M059J (cell line): ENCODE measurements around the gene NRCAM. TPM values are rescaled to one million over a fixed set of nuclear protein-coding genes. Genes with fewer than 3 reads are reported as not detected.
A peak's percentile ranks its signal among the peaks of the same experiment; 100 is the strongest.
"Not testable (repeated sequence)": the region's sequence is repeated elsewhere in the genome, so short reads cannot be mapped to it uniquely, and the experiment has no call there.

Experiments
- DNase-seq: peaks from one replicate; pipeline ENCODE4 v3.0.0-alpha.2; 2012; ENCODE audit warnings: low read depth
- total RNA-seq: library from RNA; depleted of rRNA; stranded (reverse); fragments of >200 nt; shearing (Covaris generic); gene quantifications from 2 replicates; pipeline ENCODE4 v1.2.3, GENCODE V29; 2014; rRNA removed

Gene NRCAM
- 0.49 TPM in 1 of 2 replicates, not detected in the other for total RNA-seq

GRCh38 chr7:108455998-108456677 lies at the start of gene NRCAM:
TSS of gene NRCAM (minus strand) at chr7:108456436. CDS start at chr7:108240064, 216,372 bp downstream.
- peak; percentile 34 for DNase-seq

GRCh38 chr7:108504576-108504975 lies 48.3 kb upstream of the NRCAM start:
- DNase-seq, result not testable (repeated sequence)

- DNase-seq, result peak; percentile 9
These were observed 47.1 kb upstream of the NRCAM start for GRCh38 chr7:108503112-108504026.

- DNase-seq, result no peak
These were observed 43.3 kb upstream of the NRCAM start for GRCh38 chr7:108499566-108499965.

- no peak for DNase-seq
These were observed 42.2 kb upstream of the NRCAM start for GRCh38 chr7:108498481-108498880.

GRCh38 chr7:108497082-108497725 lies 41.0 kb upstream of the NRCAM start:
- peak; percentile 53 for DNase-seq

GRCh38 chr7:108492742-108493141 lies 36.5 kb upstream of the NRCAM start:
- peak; percentile 37 for DNase-seq

- no peak for DNase-seq
These were observed 32.7 kb upstream of the NRCAM start for GRCh38 chr7:108488768-108489538.

- no peak for DNase-seq
These were observed 31.4 kb upstream of the NRCAM start for GRCh38 chr7:108487646-108488045.

- no peak for DNase-seq
These were observed 30.2 kb upstream of the NRCAM start for GRCh38 chr7:108486291-108486966.

- DNase-seq, result no peak
These were observed 27.9 kb upstream of the NRCAM start for GRCh38 chr7:108484137-108484536.

GRCh38 chr7:108480311-108480710 lies 24.1 kb upstream of the NRCAM start:
- peak; percentile 6 for DNase-seq

- no peak for DNase-seq
These were observed 23.5 kb upstream of the NRCAM start for GRCh38 chr7:108479751-108480150.

GRCh38 chr7:108479118-108479517 lies 22.9 kb upstream of the NRCAM start:
- no peak for DNase-seq

- DNase-seq, result no peak
These were observed 12.0 kb upstream of the NRCAM start for GRCh38 chr7:108468246-108468645.

- DNase-seq, result no peak
These were observed 11.2 kb upstream of the NRCAM start for GRCh38 chr7:108467391-108467790.

- not testable (repeated sequence) for DNase-seq
These were observed 10.1 kb upstream of the NRCAM start for GRCh38 chr7:108466322-108466721.

- DNase-seq, result no peak
These were observed 8.5 kb upstream of the NRCAM start for GRCh38 chr7:108464743-108465142.

- no peak for DNase-seq
These were observed 7.4 kb upstream of the NRCAM start for GRCh38 chr7:108463613-108464012.

GRCh38 chr7:108461840-108462239 lies 5.6 kb upstream of the NRCAM start:
- no peak for DNase-seq

GRCh38 chr7:108460964-108461363 lies 4.7 kb upstream of the NRCAM start:
- DNase-seq, result no peak
